Activated naive CD4-positive, alpha-beta T cell treated with anti-CD3 and anti-CD28 coated beads for 36 hours (primary cell): Measurements from ENCODE around the gene NAA40. TPM values are rescaled to one million over a fixed set of nuclear protein-coding genes. Genes with fewer than 3 reads are reported as not detected.

Experiments
- CTCF ChIA-PET: fragments of 350-600 bp; sonication (Branson Sonifier 250); formaldehyde crosslinking; loops from one replicate; lab custom pipeline; 2021; ENCODE audit warnings: antibody characterized with exemption; lab: Charles Lee
- DNase-seq: peaks from one replicate; pipeline ENCODE4 v3.0.0-alpha.2; 2020
- H3K27ac Mint-ChIP-seq: one replicate; pipeline ENCODE4 v1.8.0; 2021; ENCODE audit warnings: mild to moderate bottlenecking, mixed read lengths
- H3K27me3 Mint-ChIP-seq: one replicate; pipeline ENCODE4 v1.8.0; 2021; ENCODE audit warnings: low read depth, mixed read lengths
- H3K36me3 Mint-ChIP-seq: one replicate; pipeline ENCODE4 v1.8.0; 2021; ENCODE audit warnings: low read depth, mixed read lengths
- H3K4me1 Mint-ChIP-seq: one replicate; pipeline ENCODE4 v1.8.0; 2021; ENCODE audit warnings: low read depth, mixed read lengths
- H3K4me3 Mint-ChIP-seq: one replicate; pipeline ENCODE4 v1.8.0; 2021; ENCODE audit warnings: mild to moderate bottlenecking, moderate library complexity, mixed read lengths
- H3K9me3 Mint-ChIP-seq: one replicate; pipeline ENCODE4 v1.8.0; 2021; ENCODE audit warnings: mixed read lengths
- intact Hi-C: fragments of 100-400 bp; cut with micrococcal nuclease; formaldehyde crosslinking; loops from one replicate; pipeline ENCODE4 v1.15.1; 2023
- total RNA-seq, 2 experiments: library from RNA; stranded (reverse); gene quantifications; one replicate each; pipeline ENCODE4 v1.2.3, GENCODE V29; 2021

The NAA40 gene
- total RNA-seq, 2 experiments from 2014 or later = 10.3 to 13.2 TPM

- H3K4me3 Mint-ChIP-seq = no peak overlapping the region
- H3K36me3 Mint-ChIP-seq = peaks cover under 1% of the 10 kb centered on the region
- no peak overlapping the region for H3K27ac Mint-ChIP-seq
- H3K4me1 Mint-ChIP-seq = peaks cover 15% of the 10 kb centered on the region
- intact Hi-C loops = loop anchor here (5.0 kb wide), 1 partner anchor 72 kb away; the partner anchor contains the start of gene OTUB1
- H3K27me3 Mint-ChIP-seq = no peaks in the 10 kb centered on the region
- no peak for DNase-seq
- CTCF ChIA-PET = interaction anchor here (1.0 to 8.0 kb wide), 3 partner anchors 31 to 78 kb away, joined by 3 to 41 read pairs (median 4); no protein-coding TSS in a partner anchor
- H3K9me3 Mint-ChIP-seq = no peaks in the 10 kb centered on the region
Observed at GRCh38 chr11:63914896-63915691, 23.7 kb upstream of the NAA40 start.

DNA sequence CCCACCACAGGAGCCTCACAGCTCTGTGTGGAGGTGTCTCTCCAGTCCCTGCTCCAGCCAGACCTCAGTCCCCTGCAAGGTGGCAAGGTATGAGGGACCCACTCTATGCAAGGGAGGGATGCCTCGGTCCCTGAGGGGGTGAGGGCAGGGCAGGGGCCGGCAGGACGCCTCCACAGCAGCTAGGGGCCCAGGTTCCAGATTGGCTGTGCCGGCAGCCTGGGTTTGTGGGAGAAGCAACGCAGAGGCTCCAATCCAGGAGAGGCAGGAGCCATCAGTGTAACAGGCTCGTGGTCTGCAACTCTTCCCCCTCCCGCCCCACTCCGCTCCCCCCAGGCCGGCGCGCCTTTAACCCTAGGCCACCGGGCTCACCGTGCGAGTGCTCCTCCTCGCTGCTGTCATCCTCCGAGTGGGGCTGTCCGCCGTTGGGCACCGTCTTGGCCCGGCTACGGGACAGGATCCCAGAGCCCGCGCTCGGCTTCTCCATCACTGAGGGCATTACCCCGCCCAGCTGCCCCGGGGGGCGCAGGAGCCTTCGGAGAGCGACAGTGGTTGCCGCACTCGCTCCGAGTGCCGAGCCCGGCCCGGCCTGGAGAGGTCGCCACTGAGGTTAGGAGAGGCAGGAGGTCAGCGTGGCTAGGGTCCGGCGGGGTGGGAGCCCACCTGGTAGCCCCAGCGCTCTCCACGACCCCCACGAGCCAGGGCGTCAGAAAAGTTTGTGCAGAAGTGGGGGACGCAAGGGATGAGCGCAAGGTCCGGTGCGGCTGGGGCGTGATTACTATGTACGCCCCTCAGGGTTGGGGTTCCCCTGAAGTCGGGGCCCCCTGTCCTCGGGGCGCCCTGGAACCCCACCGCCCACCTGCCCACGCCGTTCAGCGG lies 22.6 kb upstream of the NAA40 start:
- no peaks in the 10 kb centered on the region for H3K36me3 Mint-ChIP-seq
- peaks cover 15% of the 10 kb centered on the region for H3K4me1 Mint-ChIP-seq
- H3K27me3 Mint-ChIP-seq = no peaks in the 10 kb centered on the region
- no peaks in the 10 kb centered on the region for H3K9me3 Mint-ChIP-seq
- intact Hi-C loops = loop anchor here (5.0 kb wide), 1 partner anchor 71 kb away; the partner anchor contains the start of gene OTUB1
- peak overlapping the region; percentile 79 for H3K4me3 Mint-ChIP-seq
- H3K27ac Mint-ChIP-seq = no peak overlapping the region
- peak; percentile 53 for DNase-seq
- CTCF ChIA-PET = interaction anchor here (0.5 to 8.0 kb wide), 5 partner anchors 8 to 79 kb away, joined by 3 to 41 read pairs (median 5); no protein-coding TSS in a partner anchor

GRCh38 chr11:63916837-63917691 lies 21.7 kb upstream of the NAA40 start, which contains the start of gene RCOR2:
TSS of gene RCOR2 (minus strand) at chr11:63917164. CDS start at chr11:63916456, 708 bp downstream.
- CTCF ChIA-PET = interaction anchor here (1.5 to 8.0 kb wide), 3 partner anchors 10 to 80 kb away, joined by 5 to 41 read pairs (median 11); no protein-coding TSS in a partner anchor
- intact Hi-C loops = loop anchor here (1.0 to 5.0 kb wide), 2 partner anchors 21 to 70 kb away; partner anchors contain the start of gene OTUB1

DNA sequence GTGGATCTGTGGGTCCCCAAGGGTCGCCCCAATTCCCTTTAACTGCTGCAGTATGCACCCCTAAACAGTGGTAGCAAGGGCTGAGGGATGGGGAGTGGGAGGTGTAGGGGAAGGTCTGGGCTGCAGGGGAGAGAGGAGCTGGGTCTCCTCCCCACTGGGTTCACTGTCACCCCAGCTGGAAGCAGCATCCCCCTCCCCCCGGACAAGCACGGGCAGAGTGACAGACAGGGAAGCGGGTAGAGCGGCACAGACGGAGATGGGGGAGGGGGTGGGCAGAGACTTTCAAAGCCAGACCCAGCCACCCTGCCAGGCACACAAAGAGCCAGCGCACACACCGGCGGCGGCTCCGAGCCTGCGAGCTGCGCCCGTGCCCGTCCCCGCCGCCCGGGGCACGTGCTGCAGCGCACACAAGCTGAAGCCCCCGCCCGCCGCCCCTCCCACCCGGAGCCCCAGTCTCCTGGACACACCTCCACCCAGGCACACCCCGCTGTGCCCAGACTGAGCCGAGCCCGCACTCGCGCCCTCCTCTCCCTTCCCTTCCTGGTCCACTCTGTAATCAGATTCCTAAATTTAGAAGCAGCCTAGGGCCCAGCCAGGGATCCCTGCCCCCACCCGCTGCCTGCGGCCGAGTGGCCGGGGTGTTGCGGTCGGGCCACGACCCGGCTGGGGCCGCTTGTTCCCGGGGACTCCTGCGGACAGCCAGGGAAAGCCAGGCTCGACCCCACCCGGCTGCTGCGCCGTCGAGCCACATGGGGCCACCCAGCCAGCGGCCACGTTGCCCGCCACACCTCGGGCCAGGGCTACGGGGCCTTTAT lies 20.9 kb upstream of the NAA40 start:
- peak; percentile 46 for DNase-seq
- no peaks in the 10 kb centered on the region for H3K9me3 Mint-ChIP-seq
- no peaks in the 10 kb centered on the region for H3K27me3 Mint-ChIP-seq
- peak overlapping the region; percentile 56 for H3K4me3 Mint-ChIP-seq
- intact Hi-C loops = loop anchor here (1.0 to 5.0 kb wide), 2 partner anchors 20 to 69 kb away; partner anchors contain the start of gene OTUB1
- H3K36me3 Mint-ChIP-seq = no peaks in the 10 kb centered on the region
- CTCF ChIA-PET = interaction anchor here (1.5 to 8.0 kb wide), 3 partner anchors 11 to 81 kb away, joined by 5 to 41 read pairs (median 11); no protein-coding TSS in a partner anchor
- peaks cover 15% of the 10 kb centered on the region for H3K4me1 Mint-ChIP-seq
- no peak overlapping the region for H3K27ac Mint-ChIP-seq

More at GRCh38 chr11:63916837-63917691, 21.7 kb upstream of the NAA40 start, which contains the start of gene RCOR2:
- Mint-ChIP-seq H3K4me3 (peak within 1 kb of the TSS; percentile 79), H3K36me3 (no peaks in the 10 kb centered on the region), H3K27ac (no peak within 1 kb of the TSS), H3K9me3 (no peaks in the 10 kb centered on the region), H3K4me1 (peaks cover 15% of the 10 kb centered on the region), H3K27me3 (no peaks in the 10 kb centered on the region)
- DNase-seq = peak; percentile 63

- Mint-ChIP-seq H3K36me3 (no peaks in the 10 kb centered on the region), H3K27ac (no peak overlapping the region), H3K4me3 (no peak overlapping the region), H3K4me1 (peaks cover 15% of the 10 kb centered on the region), H3K9me3 (no peaks in the 10 kb centered on the region), H3K27me3 (no peaks in the 10 kb centered on the region)
- DNase-seq = no peak
- intact Hi-C loops = loop anchor here (5.0 kb wide), 1 partner anchor 69 kb away; the partner anchor contains the start of gene OTUB1
- CTCF ChIA-PET = interaction anchor here (2.0 to 8.0 kb wide), 3 partner anchors 26 to 82 kb away, joined by 11 to 41 read pairs (median 30); no protein-coding TSS in a partner anchor
Observed at GRCh38 chr11:63918507-63919191, 20.2 kb upstream of the NAA40 start.

DNA sequence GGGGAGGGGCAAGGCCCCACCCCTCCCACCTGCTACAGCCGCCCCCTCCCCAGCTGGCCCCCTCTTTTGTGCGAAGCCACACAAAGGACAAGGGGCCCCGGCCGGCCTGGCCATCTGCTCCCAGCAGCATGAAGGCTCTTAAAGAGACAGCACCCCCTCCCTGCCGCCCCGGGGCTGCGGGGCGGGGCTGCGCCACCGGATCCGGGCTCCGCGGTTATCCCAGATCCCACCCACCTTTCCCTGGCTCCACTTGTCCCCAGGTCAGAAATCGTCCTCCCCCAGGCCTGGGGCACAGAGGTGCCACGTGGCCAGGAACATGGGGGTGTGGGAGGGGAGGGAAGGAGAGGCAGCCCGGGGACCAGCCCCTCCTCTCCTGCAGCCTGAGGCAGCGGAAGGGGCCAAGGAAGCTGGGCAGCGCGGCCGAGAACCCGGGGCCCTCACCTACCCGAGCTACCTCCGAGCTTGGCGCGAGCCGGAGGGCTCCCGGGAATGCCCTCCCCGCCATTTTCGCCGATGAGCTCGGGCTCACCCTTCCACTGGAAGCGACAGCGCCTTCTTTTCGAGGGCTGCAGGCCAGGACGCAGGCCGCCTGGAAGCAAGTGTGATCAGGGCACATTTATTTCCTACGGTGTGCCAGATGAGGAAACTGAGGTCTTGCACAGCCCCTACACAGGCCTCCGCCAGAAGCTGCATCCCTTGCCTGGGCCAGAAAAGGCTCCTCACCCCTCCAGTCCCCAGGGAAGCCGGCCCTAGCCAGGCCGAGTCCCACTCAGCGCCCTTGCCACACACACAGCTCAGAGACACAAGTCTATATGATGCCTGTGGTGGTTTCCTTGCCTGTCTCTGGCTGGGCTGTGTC lies 19.3 kb upstream of the NAA40 start:
- no peaks in the 10 kb centered on the region for H3K9me3 Mint-ChIP-seq
- DNase-seq = no peak
- no peaks in the 10 kb centered on the region for H3K36me3 Mint-ChIP-seq
- CTCF ChIA-PET = interaction anchor here (0.5 to 4.1 kb wide), 5 partner anchors 13 to 83 kb away, joined by 3 to 30 read pairs (median 4); no protein-coding TSS in a partner anchor
- H3K27me3 Mint-ChIP-seq = no peaks in the 10 kb centered on the region
- peaks cover 15% of the 10 kb centered on the region for H3K4me1 Mint-ChIP-seq
- H3K27ac Mint-ChIP-seq = no peak overlapping the region
- intact Hi-C loops = loop anchor here (5.0 kb wide), 1 partner anchor 68 kb away; the partner anchor contains the start of gene OTUB1
- H3K4me3 Mint-ChIP-seq = no peak overlapping the region

- CTCF ChIA-PET = interaction anchor here (0.5 to 4.1 kb wide), 9 partner anchors 13 to 84 kb away, joined by 3 to 30 read pairs (median 4); partner anchors contain the start of gene MARK2
Observed at GRCh38 chr11:63920126-63920938, 18.5 kb upstream of the NAA40 start.

GRCh38 chr11:63920939-63921417 lies 17.8 kb upstream of the NAA40 start:
- H3K27me3 Mint-ChIP-seq = no peaks in the 10 kb centered on the region
- no peak overlapping the region for H3K27ac Mint-ChIP-seq
- H3K4me1 Mint-ChIP-seq = peaks cover 13% of the 10 kb centered on the region
- H3K36me3 Mint-ChIP-seq = no peaks in the 10 kb centered on the region
- intact Hi-C loops = loop anchor here (1.0 kb wide), 1 partner anchor 84 kb away; no protein-coding TSS in a partner anchor
- DNase-seq = peak; percentile 55
- no peak overlapping the region for H3K4me3 Mint-ChIP-seq
- no peaks in the 10 kb centered on the region for H3K9me3 Mint-ChIP-seq
- CTCF ChIA-PET = interaction anchor here (0.6 to 4.1 kb wide), 9 partner anchors 12 to 146 kb away, joined by 3 to 30 read pairs (median 3); partner anchors contain the start of gene MARK2

More at GRCh38 chr11:63920126-63920938, 18.5 kb upstream of the NAA40 start:
- Mint-ChIP-seq H3K4me3 (no peak overlapping the region), H3K9me3 (no peaks in the 10 kb centered on the region), H3K27me3 (no peaks in the 10 kb centered on the region), H3K4me1 (peaks cover 13% of the 10 kb centered on the region), H3K36me3 (no peaks in the 10 kb centered on the region), H3K27ac (no peak overlapping the region)
- DNase-seq = no peak
- intact Hi-C loops = no loop called here
